ENCODE measurements around the gene AKT3.

GRCh38 chr1:243621973-243622372 lies 228.1 kb downstream of the AKT3 start:
- no peak for TF ChIP-seq CTCF (conservative IDR thresholded peaks at IDR 0.05)
- TF ChIP-seq ZFX (IDR thresholded peaks at IDR 0.05), result no peak

Data from C4-2B (cell line).